Spleen (tissue), 7 donors: ENCODE measurements around the gene PTPN6.

Experiments
- POLR2AphosphoS5 ChIP-seq, 3 donors: sonication (generic); formaldehyde crosslinking; IDR thresholded peaks; one replicate each; pipeline ENCODE4 v1.5.1; 2017; ENCODE audit warnings: antibody characterized with exemption in 3 of 3
- TF ChIP-seq, protein P1 (sequence below), 11 experiments: fragments of 200-600 bp in 7 of 11; fragments of 450-650 bp in 4 of 11; sonication (generic) in 4 of 11; IDR thresholded peaks in 8 of 11; conservative IDR thresholded peaks in 3 of 11; 1 replicate in 7 of 11; 2 replicates in 4 of 11; pipeline versions ENCODE4 v1.4.0 to v1.8.0; 2016 to 2021; ENCODE audit warnings: antibody characterized with exemption in 11 of 11, inconsistent platforms in 4 of 11, mild to moderate bottlenecking in 1 of 11
- donor health status: DM: no; HTN: no; CAD: no; lungs with moderate emphysema.
- donor health status: DM: no; HTN: no; CAD: no.
- donor health status: DM: no; HTN: no; CAD: no.

GRCh38 chr12:6967651-6968100 lies 16.5 kb downstream of the PTPN6 start:
- TF ChIP-seq, protein P1, sequence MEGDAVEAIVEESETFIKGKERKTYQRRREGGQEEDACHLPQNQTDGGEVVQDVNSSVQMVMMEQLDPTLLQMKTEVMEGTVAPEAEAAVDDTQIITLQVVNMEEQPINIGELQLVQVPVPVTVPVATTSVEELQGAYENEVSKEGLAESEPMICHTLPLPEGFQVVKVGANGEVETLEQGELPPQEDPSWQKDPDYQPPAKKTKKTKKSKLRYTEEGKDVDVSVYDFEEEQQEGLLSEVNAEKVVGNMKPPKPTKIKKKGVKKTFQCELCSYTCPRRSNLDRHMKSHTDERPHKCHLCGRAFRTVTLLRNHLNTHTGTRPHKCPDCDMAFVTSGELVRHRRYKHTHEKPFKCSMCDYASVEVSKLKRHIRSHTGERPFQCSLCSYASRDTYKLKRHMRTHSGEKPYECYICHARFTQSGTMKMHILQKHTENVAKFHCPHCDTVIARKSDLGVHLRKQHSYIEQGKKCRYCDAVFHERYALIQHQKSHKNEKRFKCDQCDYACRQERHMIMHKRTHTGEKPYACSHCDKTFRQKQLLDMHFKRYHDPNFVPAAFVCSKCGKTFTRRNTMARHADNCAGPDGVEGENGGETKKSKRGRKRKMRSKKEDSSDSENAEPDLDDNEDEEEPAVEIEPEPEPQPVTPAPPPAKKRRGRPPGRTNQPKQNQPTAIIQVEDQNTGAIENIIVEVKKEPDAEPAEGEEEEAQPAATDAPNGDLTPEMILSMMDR (IDR thresholded peaks at IDR 0.05 in 8 of 11, conservative IDR thresholded peaks at IDR 0.05 in 3 of 11) = no peak
- TF ChIP-seq POLR2AphosphoS5 (IDR thresholded peaks at IDR 0.05) = no peak
